CD8-positive, alpha-beta memory T cell (primary cell): Measurements from ENCODE around the gene IGSF6. TPM values are rescaled to one million over a fixed set of nuclear protein-coding genes. Genes with fewer than 3 reads are reported as not detected.
"Not testable (repeated sequence)": the region's sequence is repeated elsewhere in the genome, so short reads cannot be mapped to it uniquely, and the experiment has no call there.

Source experiments
- CTCF ChIA-PET: fragments of 350-600 bp; sonication (Branson Sonifier 250); formaldehyde crosslinking; loops from one replicate; lab custom pipeline; 2021; ENCODE audit warnings: antibody characterized with exemption; lab: Charles Lee
- POLR2A ChIA-PET: fragments of 350-600 bp; sonication (Branson Sonifier 250); formaldehyde crosslinking; loops from one replicate; lab custom pipeline; 2021; ENCODE audit warnings: antibody characterized with exemption; lab: Charles Lee
- DNase-seq, 5 donors: peaks; one replicate each; pipeline versions ENCODE4 v3.0.0 to v3.0.0-alpha.2; 2020 to 2022; ENCODE audit warnings: mixed read lengths in 1 of 5
- H3K27ac ChIP-seq: one replicate; pipeline ENCODE4 v1.7.0; 2013; ENCODE audit warnings: low read depth, mild to moderate bottlenecking, low read length, moderate library complexity
- H3K27me3 ChIP-seq: 2 replicates; pipeline ENCODE4 v1.7.0; 2013; ENCODE audit warnings: low read length, mild to moderate bottlenecking; ENCODE audit not compliant: insufficient read depth, poor library complexity, severe bottlenecking
- H3K36me3 ChIP-seq: 2 replicates; pipeline ENCODE4 v1.7.0; 2013; ENCODE audit warnings: mild to moderate bottlenecking, low read length, moderate library complexity; ENCODE audit not compliant: insufficient read depth
- H3K4me1 ChIP-seq: 2 replicates; pipeline ENCODE4 v1.7.0; 2013; ENCODE audit warnings: mild to moderate bottlenecking, low read length, moderate library complexity; ENCODE audit not compliant: insufficient read depth
- H3K4me3 ChIP-seq: 2 replicates; pipeline ENCODE4 v1.7.0; 2013; ENCODE audit warnings: mild to moderate bottlenecking, low read length
- H3K9me3 ChIP-seq: 2 replicates; pipeline ENCODE4 v1.7.0; 2013; ENCODE audit warnings: mild to moderate bottlenecking, low read length
- H3K27ac Mint-ChIP-seq, 8 donors: one replicate each; pipeline ENCODE4 v1.8.0; 2020 to 2021; ENCODE audit warnings: mixed read lengths in 8 of 8, mild to moderate bottlenecking in 6 of 8, inconsistent platforms in 3 of 8, moderate library complexity in 3 of 8
- H3K27me3 Mint-ChIP-seq, 2 donors: one replicate each; pipeline ENCODE4 v1.8.0; 2020 to 2021; ENCODE audit warnings: mixed read lengths in 2 of 2, mild to moderate bottlenecking in 1 of 2, moderate library complexity in 1 of 2
- H3K36me3 Mint-ChIP-seq, 3 donors: one replicate each; pipeline ENCODE4 v1.8.0; 2020 to 2021; ENCODE audit warnings: mixed read lengths in 3 of 3, inconsistent platforms in 1 of 3, mild to moderate bottlenecking in 1 of 3
- H3K4me1 Mint-ChIP-seq, 3 donors: one replicate each; pipeline ENCODE4 v1.8.0; 2020 to 2021; ENCODE audit warnings: mixed read lengths in 3 of 3, inconsistent platforms in 1 of 3, mild to moderate bottlenecking in 1 of 3
- H3K4me3 Mint-ChIP-seq, 7 donors: one replicate each; pipeline ENCODE4 v1.8.0; 2020 to 2021; ENCODE audit warnings: mixed read lengths in 7 of 7, mild to moderate bottlenecking in 6 of 7, moderate library complexity in 4 of 7, inconsistent platforms in 2 of 7
- H3K9me3 Mint-ChIP-seq, 5 donors: one replicate each; pipeline ENCODE4 v1.8.0; 2020 to 2022; ENCODE audit warnings: mixed read lengths in 5 of 5, mild to moderate bottlenecking in 3 of 5, moderate library complexity in 2 of 5, inconsistent platforms in 1 of 5
- polyA plus RNA-seq: library from polyadenylated mRNA; unstranded; fragments of 300-500 nt; fragmentation: Illumina TruSeq; gene quantifications from one replicate; pipeline ENCODE4 v1.2.3, GENCODE V29; 2021
- total RNA-seq, 2 experiments: library from RNA; stranded (reverse); gene quantifications; one replicate each; pipeline ENCODE4 v1.2.3, GENCODE V29; 2021

The IGSF6 gene
- total and polyA plus RNA-seq, 3 experiments from 2014 or later: 0.32 to 1.1 (median 0.58) TPM

GRCh38 chr16:21634216-21634615 lies 18.2 kb downstream of the IGSF6 start:
- no peak overlapping the region for H3K4me3 ChIP-seq
- ChIA-PET CTCF (interaction anchor here (1.5 kb wide), 2 partner anchors 23 to 75 kb away, joined by 3 read pairs; no protein-coding TSS in a partner anchor), POLR2A (no interaction called here)
- peaks cover 4 to 56% (median 5%) of the 10 kb centered on the region in 3 donors for H3K36me3 Mint-ChIP-seq
- no peak overlapping the region for H3K27ac ChIP-seq
- H3K36me3 ChIP-seq: peaks cover 3% of the 10 kb centered on the region
- H3K4me3 Mint-ChIP-seq: no peak overlapping the region
- H3K27me3 ChIP-seq: no peaks in the 10 kb centered on the region
- no peak for DNase-seq
- H3K9me3 ChIP-seq: no peaks in the 10 kb centered on the region
- peaks cover 18% of the 10 kb centered on the region for H3K4me1 ChIP-seq
- peaks cover 21 to 29% (median 28%) of the 10 kb centered on the region in 3 donors for H3K4me1 Mint-ChIP-seq
- H3K27me3 Mint-ChIP-seq: no peaks in the 10 kb centered on the region
- peak overlapping the region in 1 of 8 donors; percentile 38 for H3K27ac Mint-ChIP-seq
- no peaks in the 10 kb centered on the region for H3K9me3 Mint-ChIP-seq

GRCh38 chr16:21631951-21632575 lies 20.3 kb downstream of the IGSF6 start:
- DNase-seq, H3K27me3 Mint-ChIP-seq, H3K4me1 ChIP-seq, H3K9me3 ChIP-seq, H3K27me3 ChIP-seq, H3K36me3 ChIP-seq, H3K4me3 ChIP-seq, H3K4me3 Mint-ChIP-seq, CTCF ChIA-PET, H3K9me3 Mint-ChIP-seq, H3K27ac ChIP-seq, POLR2A ChIA-PET: not testable (repeated sequence)
- H3K4me1 Mint-ChIP-seq: peaks cover 7 to 16% (median 11%) of the 10 kb centered on the region in 3 donors
- peak overlapping the region in 4 of 8 donors; percentile 16 to 87 (median 70) for H3K27ac Mint-ChIP-seq
- H3K36me3 Mint-ChIP-seq: peaks cover 8 to 74% (median 10%) of the 10 kb centered on the region in 3 donors

GRCh38 chr16:21631376-21631775 lies 21.0 kb downstream of the IGSF6 start:
- H3K27me3 Mint-ChIP-seq, H3K9me3 ChIP-seq, H3K27me3 ChIP-seq, POLR2A ChIA-PET, H3K4me3 ChIP-seq, H3K4me3 Mint-ChIP-seq, H3K4me1 ChIP-seq, DNase-seq, H3K27ac ChIP-seq, H3K27ac Mint-ChIP-seq, H3K9me3 Mint-ChIP-seq, H3K36me3 ChIP-seq: not testable (repeated sequence)
- Mint-ChIP-seq H3K4me1 (peaks cover 14 to 18% (median 17%) of the 10 kb centered on the region in 3 donors), H3K36me3 (peaks cover 8 to 79% (median 12%) of the 10 kb centered on the region in 3 donors)
- CTCF ChIA-PET: interaction anchor here (1.8 kb wide), 1 partner anchor 9 kb away, joined by 5 read pairs; no protein-coding TSS in a partner anchor

DNA sequence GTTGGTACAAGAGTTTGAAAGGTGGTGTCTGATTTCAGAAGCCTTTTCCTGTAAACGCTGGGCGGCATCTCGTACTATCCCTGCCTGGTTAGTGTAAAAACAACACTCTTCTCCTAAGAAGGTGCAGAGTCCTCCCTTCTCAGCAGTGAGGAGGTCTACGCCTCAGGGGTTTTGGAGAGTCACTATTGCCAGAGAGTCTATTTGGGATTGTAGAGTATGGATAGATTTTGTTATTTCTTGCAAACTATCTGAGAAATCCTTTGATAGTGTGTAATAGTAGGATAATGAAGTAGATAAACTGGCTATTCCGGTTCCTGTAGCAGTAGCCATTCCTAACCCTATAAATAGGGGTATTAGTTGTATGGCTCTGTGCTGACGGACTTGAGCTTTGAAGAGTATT lies 21.5 kb downstream of the IGSF6 start:
- H3K4me1 Mint-ChIP-seq: peaks cover 15 to 20% (median 17%) of the 10 kb centered on the region in 3 donors
- H3K27me3 Mint-ChIP-seq, H3K36me3 ChIP-seq, H3K4me3 ChIP-seq, H3K9me3 Mint-ChIP-seq, H3K4me3 Mint-ChIP-seq, H3K27ac ChIP-seq, H3K9me3 ChIP-seq, H3K27me3 ChIP-seq, DNase-seq, POLR2A ChIA-PET: not testable (repeated sequence)
- CTCF ChIA-PET: interaction anchor here (1.8 kb wide), 1 partner anchor 10 kb away, joined by 5 read pairs; no protein-coding TSS in a partner anchor
- H3K4me1 ChIP-seq: peaks cover 13% of the 10 kb centered on the region
- peak overlapping the region in 1 of 8 donors; percentile 47 for H3K27ac Mint-ChIP-seq
- H3K36me3 Mint-ChIP-seq: peaks cover 8 to 78% (median 15%) of the 10 kb centered on the region in 3 donors

DNA sequence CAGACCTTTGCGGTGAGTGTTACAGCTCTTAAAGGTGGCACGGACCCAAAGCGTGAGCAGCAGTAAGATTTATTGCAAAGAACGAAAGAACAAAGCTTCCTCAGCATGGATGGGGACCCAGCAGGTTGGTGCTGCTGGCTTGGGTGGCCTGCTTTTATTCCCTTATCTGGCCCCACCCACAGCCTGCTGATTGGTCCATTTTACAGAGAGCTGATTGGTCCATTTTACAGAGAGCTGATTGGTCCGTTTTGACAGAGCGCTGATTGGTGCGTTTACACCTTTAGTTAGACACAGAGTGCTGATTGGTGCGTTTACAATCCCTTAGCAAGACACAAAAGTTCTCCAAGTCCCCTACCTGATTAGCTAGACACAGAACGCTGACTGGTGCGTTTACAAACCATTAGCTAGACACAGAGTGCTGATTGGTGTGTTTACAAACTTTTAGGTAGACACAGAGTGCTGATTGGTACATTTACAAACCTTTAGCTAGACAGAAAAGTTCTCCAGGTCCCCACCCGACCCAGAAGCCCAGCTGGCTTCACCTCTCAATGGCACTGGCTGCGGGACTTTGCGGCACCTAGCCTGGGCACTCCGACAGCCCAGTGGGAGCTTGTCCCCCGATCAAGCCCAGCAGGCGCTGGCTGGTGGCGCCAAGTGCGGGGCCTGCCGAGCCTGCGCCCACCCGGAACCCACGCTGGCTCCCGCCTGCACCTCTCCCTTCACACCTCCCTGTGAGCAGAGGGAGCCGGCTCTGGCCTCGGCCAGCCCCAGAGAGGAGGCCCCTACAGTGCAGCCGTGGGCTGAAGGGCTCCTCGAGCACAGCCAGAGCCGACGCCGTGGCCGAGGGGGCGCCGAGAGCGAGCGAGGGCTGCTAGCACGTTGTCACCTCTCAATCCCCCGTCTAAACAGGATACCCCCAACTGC lies 22.5 kb downstream of the IGSF6 start:
- H3K36me3 Mint-ChIP-seq: peaks cover 8 to 77% (median 15%) of the 10 kb centered on the region in 3 donors
- H3K27ac Mint-ChIP-seq: peak overlapping the region in 1 of 8 donors; percentile 50
- H3K4me3 ChIP-seq, H3K9me3 Mint-ChIP-seq, H3K27me3 Mint-ChIP-seq, DNase-seq, POLR2A ChIA-PET, H3K9me3 ChIP-seq, H3K4me3 Mint-ChIP-seq, H3K27me3 ChIP-seq, H3K27ac ChIP-seq: not testable (repeated sequence)
- peaks cover 18 to 29% (median 22%) of the 10 kb centered on the region in 3 donors for H3K4me1 Mint-ChIP-seq
- Histone ChIP-seq H3K4me1 (peaks cover 14% of the 10 kb centered on the region), H3K36me3 (peaks cover 16% of the 10 kb centered on the region)
- CTCF ChIA-PET: interaction anchor here (1.8 kb wide), 1 partner anchor 11 kb away, joined by 5 read pairs; no protein-coding TSS in a partner anchor

DNA sequence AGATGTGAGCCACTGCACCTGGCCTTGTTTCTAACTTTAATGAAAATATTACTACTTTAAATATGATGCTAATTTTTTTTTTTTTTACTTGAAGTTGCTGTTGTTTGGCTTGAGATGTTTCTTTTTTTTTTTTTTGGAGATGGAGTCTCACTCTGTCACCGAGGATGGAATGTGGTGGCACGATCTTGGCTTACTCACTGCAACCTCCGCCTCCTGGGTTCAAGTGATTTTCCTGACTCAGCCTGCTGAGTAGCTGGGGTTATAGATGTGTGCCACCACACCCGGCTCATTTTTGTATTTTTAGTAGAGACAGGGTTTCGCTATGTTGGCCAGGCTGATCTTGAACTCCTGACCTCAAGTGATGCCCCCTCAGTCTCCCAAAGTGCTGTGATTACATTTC lies 23.6 kb downstream of the IGSF6 start:
- Mint-ChIP-seq H3K27me3 (no peaks in the 10 kb centered on the region), H3K4me3 (no peak overlapping the region), H3K36me3 (peaks cover 8 to 76% (median 16%) of the 10 kb centered on the region in 3 donors), H3K27ac (peak overlapping the region in 3 of 8 donors; percentile 13 to 42 (median 38)), H3K4me1 (peaks cover 21 to 35% (median 23%) of the 10 kb centered on the region in 3 donors), H3K9me3 (no peaks in the 10 kb centered on the region)
- POLR2A ChIA-PET: no interaction called here
- Histone ChIP-seq H3K27ac (no peak overlapping the region), H3K27me3 (no peaks in the 10 kb centered on the region), H3K4me1 (peaks cover 14% of the 10 kb centered on the region), H3K4me3 (no peak overlapping the region), H3K36me3 (peaks cover 18% of the 10 kb centered on the region), H3K9me3 (no peaks in the 10 kb centered on the region)
- DNase-seq: no peak
- CTCF ChIA-PET: no interaction called here

DNA sequence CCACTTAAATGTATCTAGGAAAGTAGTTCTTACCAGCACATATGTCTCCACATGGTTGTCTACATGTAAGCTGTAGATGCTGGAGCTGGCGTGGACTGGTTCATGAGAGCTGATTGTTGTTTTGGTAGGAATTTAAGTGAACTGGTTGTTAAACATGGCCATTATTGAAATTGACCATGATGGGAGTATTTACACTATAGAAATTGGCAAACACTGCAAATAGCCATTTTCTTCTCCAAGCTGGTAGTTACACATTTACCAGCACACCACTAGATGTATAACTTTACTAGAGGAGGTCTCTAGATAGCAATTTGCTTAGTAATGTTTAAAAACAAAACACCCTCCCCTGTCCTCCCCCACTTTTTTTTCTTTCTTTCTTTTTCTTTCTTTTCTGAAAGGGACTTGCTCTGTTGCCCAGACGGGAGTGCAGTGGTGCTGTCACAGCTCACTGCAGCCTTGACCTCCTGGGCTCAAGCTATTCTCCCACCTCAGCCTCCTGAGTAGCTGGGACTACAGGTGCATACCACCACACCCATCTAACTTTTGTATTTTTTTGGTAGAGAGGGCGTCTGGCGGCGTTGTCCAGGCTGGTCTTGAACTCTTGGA lies 24.2 kb downstream of the IGSF6 start:
- Histone ChIP-seq H3K4me3 (no peak overlapping the region), H3K27ac (no peak overlapping the region), H3K27me3 (no peaks in the 10 kb centered on the region), H3K4me1 (peaks cover 14% of the 10 kb centered on the region), H3K9me3 (no peaks in the 10 kb centered on the region), H3K36me3 (peaks cover 20% of the 10 kb centered on the region)
- ChIA-PET POLR2A (no interaction called here), CTCF (no interaction called here)
- Mint-ChIP-seq H3K36me3 (peaks cover 8 to 77% (median 18%) of the 10 kb centered on the region in 3 donors), H3K27me3 (no peaks in the 10 kb centered on the region), H3K4me1 (peaks cover 24 to 39% (median 26%) of the 10 kb centered on the region in 3 donors), H3K9me3 (no peaks in the 10 kb centered on the region), H3K4me3 (peak overlapping the region in 1 of 7 donors; percentile 36), H3K27ac (peak overlapping the region in 5 of 8 donors; percentile 5 to 73 (median 60))
- DNase-seq: no peak
